Esophagus squamous epithelium (tissue), 4 donors: ENCODE results near the gene TIMP2.

ENCODE experiments used
- POLR2A ChIP-seq, 4 donors: fragments of 450-650 bp; IDR thresholded peaks; one replicate each; pipeline ENCODE4 v1.6.1; 2017; ENCODE audit warnings: antibody characterized with exemption in 4 of 4, mild to moderate bottlenecking in 4 of 4, moderate library complexity in 3 of 4
- TF ChIP-seq, protein P1 (sequence below), 6 experiments: fragments of 450-650 bp in 4 of 6; fragments of 200-600 bp in 2 of 6; sonication (generic) in 2 of 6; IDR thresholded peaks; one replicate each; pipeline ENCODE4 v1.5.1; 2016 to 2019; ENCODE audit warnings: antibody characterized with exemption in 6 of 6, mild to moderate bottlenecking in 4 of 6, moderate library complexity in 4 of 6

DNA sequence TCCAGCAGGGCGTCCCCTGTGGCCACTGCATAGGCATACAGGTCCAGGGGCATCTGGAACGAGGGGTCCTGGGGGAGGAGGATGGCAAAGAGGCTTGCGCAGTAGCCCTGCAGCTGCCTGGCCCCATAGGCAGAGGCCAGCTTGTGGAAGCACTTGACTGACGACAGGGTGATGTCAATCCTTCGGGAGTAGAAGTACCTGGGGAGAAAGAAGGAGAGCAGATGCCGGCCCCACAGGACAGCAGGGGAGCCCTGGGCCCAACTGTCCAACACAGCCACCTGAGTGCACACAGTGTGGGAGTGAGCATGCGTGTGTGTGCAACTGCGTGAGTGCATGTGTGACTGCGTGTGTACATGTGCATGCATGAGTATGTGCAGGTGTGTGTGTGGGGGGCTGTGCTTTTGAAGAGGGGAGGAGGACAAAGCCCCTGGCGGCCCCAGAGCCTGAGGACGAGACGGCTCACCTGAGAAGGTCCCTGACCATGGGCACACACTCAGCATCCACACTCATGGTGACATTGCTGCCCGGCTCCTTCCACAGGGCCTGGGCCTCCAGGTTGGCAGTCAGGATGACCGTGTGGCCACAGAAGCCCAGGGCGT lies 47.4 kb upstream of the TIMP2 start:
- TF ChIP-seq, protein P1, sequence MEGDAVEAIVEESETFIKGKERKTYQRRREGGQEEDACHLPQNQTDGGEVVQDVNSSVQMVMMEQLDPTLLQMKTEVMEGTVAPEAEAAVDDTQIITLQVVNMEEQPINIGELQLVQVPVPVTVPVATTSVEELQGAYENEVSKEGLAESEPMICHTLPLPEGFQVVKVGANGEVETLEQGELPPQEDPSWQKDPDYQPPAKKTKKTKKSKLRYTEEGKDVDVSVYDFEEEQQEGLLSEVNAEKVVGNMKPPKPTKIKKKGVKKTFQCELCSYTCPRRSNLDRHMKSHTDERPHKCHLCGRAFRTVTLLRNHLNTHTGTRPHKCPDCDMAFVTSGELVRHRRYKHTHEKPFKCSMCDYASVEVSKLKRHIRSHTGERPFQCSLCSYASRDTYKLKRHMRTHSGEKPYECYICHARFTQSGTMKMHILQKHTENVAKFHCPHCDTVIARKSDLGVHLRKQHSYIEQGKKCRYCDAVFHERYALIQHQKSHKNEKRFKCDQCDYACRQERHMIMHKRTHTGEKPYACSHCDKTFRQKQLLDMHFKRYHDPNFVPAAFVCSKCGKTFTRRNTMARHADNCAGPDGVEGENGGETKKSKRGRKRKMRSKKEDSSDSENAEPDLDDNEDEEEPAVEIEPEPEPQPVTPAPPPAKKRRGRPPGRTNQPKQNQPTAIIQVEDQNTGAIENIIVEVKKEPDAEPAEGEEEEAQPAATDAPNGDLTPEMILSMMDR (IDR thresholded peaks at IDR 0.05), result no peak
- no peak for TF ChIP-seq POLR2A (IDR thresholded peaks at IDR 0.05)
